DND-41 (cell line): ENCODE results near the gene SYNE2.

Experiments used
- EZH2 ChIP-seq: IDR thresholded peaks from 3 replicates; pipeline ENCODE4 v1.6.1; 2012; ENCODE audit warnings: borderline replicate concordance, low read depth, mild to moderate bottlenecking, moderate library complexity, low read length, inconsistent platforms; ENCODE audit not compliant: severe bottlenecking
- TF ChIP-seq, protein P1 (sequence below): IDR thresholded peaks from 2 replicates; pipeline ENCODE4 v1.5.1; 2012; ENCODE audit warnings: borderline replicate concordance, low read length, moderate library complexity, mild to moderate bottlenecking; ENCODE audit not compliant: poor library complexity, severe bottlenecking; ENCODE audit errors: extremely low read depth

DNA sequence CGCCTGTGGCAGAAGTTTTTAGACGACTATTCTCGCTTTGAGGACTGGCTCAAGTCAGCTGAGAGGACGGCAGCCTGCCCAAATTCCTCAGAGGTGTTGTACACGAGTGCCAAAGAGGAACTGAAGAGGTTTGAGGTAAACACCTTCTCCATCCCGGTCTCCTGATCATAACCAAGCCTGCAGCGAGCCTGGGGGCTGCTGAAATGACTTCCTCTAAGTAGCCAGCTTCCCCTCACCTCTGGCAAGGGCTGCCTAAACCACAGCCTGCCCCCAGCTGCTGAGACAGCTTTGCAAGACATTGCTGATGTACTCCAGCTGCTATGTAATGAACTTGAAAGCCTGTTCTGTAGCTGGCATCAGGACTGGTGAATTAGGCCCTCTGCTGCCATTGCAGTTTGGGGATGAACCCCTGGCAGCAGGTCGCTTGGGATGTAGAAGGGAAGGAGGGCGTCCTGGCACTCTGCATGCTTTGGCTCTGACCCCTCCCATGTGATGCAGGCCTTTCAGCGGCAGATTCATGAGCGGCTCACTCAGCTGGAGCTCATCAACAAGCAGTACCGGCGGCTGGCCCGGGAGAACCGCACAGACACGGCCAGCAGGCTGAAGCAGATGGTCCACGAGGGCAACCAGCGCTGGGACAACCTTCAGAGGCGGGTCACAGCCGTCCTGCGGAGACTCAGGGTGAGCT is 356.8 kb downstream of the SYNE2 start:
- TF ChIP-seq, protein P1, sequence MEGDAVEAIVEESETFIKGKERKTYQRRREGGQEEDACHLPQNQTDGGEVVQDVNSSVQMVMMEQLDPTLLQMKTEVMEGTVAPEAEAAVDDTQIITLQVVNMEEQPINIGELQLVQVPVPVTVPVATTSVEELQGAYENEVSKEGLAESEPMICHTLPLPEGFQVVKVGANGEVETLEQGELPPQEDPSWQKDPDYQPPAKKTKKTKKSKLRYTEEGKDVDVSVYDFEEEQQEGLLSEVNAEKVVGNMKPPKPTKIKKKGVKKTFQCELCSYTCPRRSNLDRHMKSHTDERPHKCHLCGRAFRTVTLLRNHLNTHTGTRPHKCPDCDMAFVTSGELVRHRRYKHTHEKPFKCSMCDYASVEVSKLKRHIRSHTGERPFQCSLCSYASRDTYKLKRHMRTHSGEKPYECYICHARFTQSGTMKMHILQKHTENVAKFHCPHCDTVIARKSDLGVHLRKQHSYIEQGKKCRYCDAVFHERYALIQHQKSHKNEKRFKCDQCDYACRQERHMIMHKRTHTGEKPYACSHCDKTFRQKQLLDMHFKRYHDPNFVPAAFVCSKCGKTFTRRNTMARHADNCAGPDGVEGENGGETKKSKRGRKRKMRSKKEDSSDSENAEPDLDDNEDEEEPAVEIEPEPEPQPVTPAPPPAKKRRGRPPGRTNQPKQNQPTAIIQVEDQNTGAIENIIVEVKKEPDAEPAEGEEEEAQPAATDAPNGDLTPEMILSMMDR = no peak
- no peak for TF ChIP-seq EZH2
